Measurements from ENCODE around the gene CAPN2.
"Not testable (repeated sequence)": the region's sequence is repeated elsewhere in the genome, so short reads cannot be mapped to it uniquely, and the experiment has no call there.

CAPN2 gene

GRCh38 chr1:223739366-223740037, 27.2 kb downstream of the CAPN2 start:
- no peak for DNase-seq (ENCODE audit: low spot score)

- not testable (repeated sequence) for DNase-seq (ENCODE audit: low spot score)
These were observed 27.8 kb downstream of the CAPN2 start for GRCh38 chr1:223740038-223740736.

- no peak for DNase-seq (ENCODE audit: low spot score)
These were observed 29.5 kb downstream of the CAPN2 start for GRCh38 chr1:223741861-223742260.

GRCh38 chr1:223742856-223743517, 30.6 kb downstream of the CAPN2 start:
- no peak for DNase-seq (ENCODE audit: low spot score)

- no peak for DNase-seq (ENCODE audit: low spot score)
These were observed 33.4 kb downstream of the CAPN2 start for GRCh38 chr1:223745731-223746130.

GRCh38 chr1:223747838-223748335, 35.5 kb downstream of the CAPN2 start:
- no peak for DNase-seq (ENCODE audit: low spot score)

GRCh38 chr1:223748405-223748772, 36.0 kb downstream of the CAPN2 start:
- DNase-seq (ENCODE audit: low spot score): no peak

- DNase-seq (ENCODE audit: low spot score): peak; percentile 49
These were observed 36.7 kb downstream of the CAPN2 start for GRCh38 chr1:223748773-223749733.

- DNase-seq (ENCODE audit: low spot score): no peak
These were observed 38.6 kb downstream of the CAPN2 start for GRCh38 chr1:223750730-223751570.

- no peak for DNase-seq (ENCODE audit: low spot score)
These were observed 39.4 kb downstream of the CAPN2 start for GRCh38 chr1:223751696-223752095.

GRCh38 chr1:223752721-223753515, 40.6 kb downstream of the CAPN2 start:
- no peak for DNase-seq (ENCODE audit: low spot score)

GRCh38 chr1:223754681-223755431, 42.5 kb downstream of the CAPN2 start:
- no peak for DNase-seq (ENCODE audit: low spot score)

- DNase-seq (ENCODE audit: low spot score): no peak
These were observed 43.1 kb downstream of the CAPN2 start for GRCh38 chr1:223755432-223755792.

GRCh38 chr1:223755992-223756775, 43.8 kb downstream of the CAPN2 start:
- DNase-seq (ENCODE audit: low spot score): no peak

GRCh38 chr1:223756806-223757700, 44.7 kb downstream of the CAPN2 start:
- DNase-seq (ENCODE audit: low spot score): no peak

GRCh38 chr1:223758734-223759133, 46.4 kb downstream of the CAPN2 start:
- no peak for DNase-seq (ENCODE audit: low spot score)

GRCh38 chr1:223759273-223759672, 46.9 kb downstream of the CAPN2 start:
- DNase-seq (ENCODE audit: low spot score): no peak

- DNase-seq (ENCODE audit: low spot score): no peak
These were observed 48.5 kb downstream of the CAPN2 start for GRCh38 chr1:223760833-223761232.
